GM18519 (cell line): ENCODE results near the gene PSMD9.
"Not testable (repeated sequence)": the region's sequence is repeated elsewhere in the genome, so short reads cannot be mapped to it uniquely, and the experiment has no call there.

Experiments
- ATAC-seq: cut with Tn5 transposase; IDR thresholded peaks from one replicate; pipeline ENCODE4 v1.9.1; 2021; ENCODE audit warnings: mild to moderate bottlenecking, moderate library complexity; ENCODE audit not compliant: unreplicated experiment, low FRiP score

Gene PSMD9

GRCh38 chr12:121917950-121918678 lies 29.5 kb downstream of the PSMD9 start, which contains the start of gene CFAP251:
Gene CFAP251, plus strand, starts transcription at chr12:121918592. Its CDS starts 2,714 bp downstream, at chr12:121921306.
- no peak for ATAC-seq

- no peak for ATAC-seq
These were observed 30.1 kb downstream of the PSMD9 start for GRCh38 chr12:121918679-121919038.

- ATAC-seq = no peak
These were observed 32.5 kb downstream of the PSMD9 start for GRCh38 chr12:121921066-121921465.

- ATAC-seq = no peak
These were observed 36.7 kb downstream of the PSMD9 start for GRCh38 chr12:121925358-121925695.

GRCh38 chr12:121926874-121927706 lies 38.5 kb downstream of the PSMD9 start:
- ATAC-seq = no peak

- ATAC-seq = no peak
These were observed 39.2 kb downstream of the PSMD9 start for GRCh38 chr12:121927813-121928212.

GRCh38 chr12:121929545-121929944 lies 41.0 kb downstream of the PSMD9 start:
- ATAC-seq = not testable (repeated sequence)

- no peak for ATAC-seq
These were observed 42.3 kb downstream of the PSMD9 start for GRCh38 chr12:121930862-121931261.

GRCh38 chr12:121932176-121932536 lies 43.6 kb downstream of the PSMD9 start:
- ATAC-seq = no peak

GRCh38 chr12:121932914-121933521 lies 44.4 kb downstream of the PSMD9 start:
- ATAC-seq = no peak

GRCh38 chr12:121933522-121934308 lies 45.1 kb downstream of the PSMD9 start:
- ATAC-seq = no peak

GRCh38 chr12:121934309-121934664 lies 45.7 kb downstream of the PSMD9 start:
- ATAC-seq = no peak

- no peak for ATAC-seq
These were observed 49.1 kb downstream of the PSMD9 start for GRCh38 chr12:121937654-121938053.

GRCh38 chr12:121939186-121939585 lies 50.6 kb downstream of the PSMD9 start:
- ATAC-seq = no peak

- ATAC-seq = no peak
These were observed 51.6 kb downstream of the PSMD9 start for GRCh38 chr12:121939992-121940766.

GRCh38 chr12:121942145-121942718 lies 53.6 kb downstream of the PSMD9 start:
- no peak for ATAC-seq

GRCh38 chr12:121943926-121944325 lies 55.3 kb downstream of the PSMD9 start:
- no peak for ATAC-seq

- no peak for ATAC-seq
These were observed 57.9 kb downstream of the PSMD9 start for GRCh38 chr12:121946313-121947025.

GRCh38 chr12:121947981-121948380 lies 59.4 kb downstream of the PSMD9 start:
- ATAC-seq = no peak
